ENCODE measurements around the gene BHLHA15. TPM values are rescaled to one million over a fixed set of nuclear protein-coding genes. Genes with fewer than 3 reads are reported as not detected.
A peak's percentile ranks its signal among the peaks of the same experiment; 100 is the strongest.

Gene BHLHA15
- total and polyA plus RNA-seq, 9 of the 15 experiments (the other 6 are each of a cell fraction or from before 2014, with no cell fraction given) = 0.22 to 2.0 (median 1.1) TPM; not detected in 4

DNA sequence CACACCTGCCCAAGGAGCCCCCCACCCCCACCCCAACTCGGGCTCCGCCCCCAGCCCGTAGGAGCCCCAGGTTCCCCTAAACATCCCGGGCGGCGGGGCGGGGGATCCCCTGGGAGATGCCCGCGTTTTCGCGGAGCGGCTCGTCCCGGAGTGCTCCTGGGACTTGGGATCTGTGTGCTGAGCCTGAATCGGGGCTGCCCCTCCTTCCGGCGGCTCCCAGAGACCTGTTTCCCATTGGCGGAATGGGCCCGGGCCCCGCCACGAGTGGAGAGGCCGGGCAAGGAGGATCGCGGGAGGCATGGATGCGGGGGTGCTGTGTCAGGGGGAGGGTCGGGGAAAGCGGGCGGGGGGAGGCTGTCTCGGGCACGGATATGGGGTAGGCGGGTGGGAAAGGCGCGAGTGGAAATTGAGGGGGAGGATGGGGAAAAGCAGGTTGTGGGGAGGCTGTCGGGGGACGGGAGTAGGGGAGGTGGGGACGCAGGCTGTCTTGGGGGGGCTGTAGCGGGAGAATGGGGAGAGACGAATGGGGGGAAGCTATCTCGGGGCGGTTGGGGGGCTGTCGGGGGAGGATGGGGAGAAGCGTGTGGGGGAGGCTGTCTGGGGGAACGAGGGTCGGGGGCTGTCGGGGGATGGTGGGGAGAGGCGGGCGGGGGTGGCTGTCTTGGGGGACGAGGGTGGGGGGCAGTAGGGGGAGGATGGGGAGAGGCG is 572 bp upstream of the BHLHA15 start:
- no peak overlapping the region for H3K9ac ChIP-seq (ENCODE audit: insufficient read depth in 1 of 2, low read depth in 2 of 2, low read length in 2 of 2)
- intact Hi-C loops (cut with micrococcal nuclease) = no loop called here
- no peak overlapping the region for H2AFZ ChIP-seq (ENCODE audit: low read depth, low read length)
- in situ Hi-C loops (cut with MboI) = no loop called here
- peaks cover 22% of the 10 kb centered on the region; the same call in 1 of the 3 replicates for H3K36me3 ChIP-seq (ENCODE audit: control insufficient read depth, insufficient read depth, low read length)
- POLR2A ChIA-PET = no interaction called here
- 91% methylated on average over 23 of the region's 49 CpGs for WGBS (ENCODE audit: insufficient coverage, low coverage, missing lambda C conversion rate)
- no peaks in the 10 kb centered on the region for H3K79me2 ChIP-seq (ENCODE audit: control insufficient read depth, insufficient read depth, low read length)
- CTCF ChIA-PET (ENCODE audit: low intra/inter-chr PET ratio) = no interaction called here
- no peak for TF ChIP-seq BCL6 (CRISPR knock-in tag; IDR thresholded peaks at IDR 0.05)
- peak; percentile 47; the same call in 1 of the 2 replicates for TF ChIP-seq POLR2G (IDR thresholded peaks at IDR 0.05; ENCODE audit: low read depth, low read length)
- H4K20me1 ChIP-seq (replicated peaks; ENCODE audit: control insufficient read depth, insufficient read depth, low read length) = peaks cover 9% of the 10 kb centered on the region
- H3K4me3 ChIP-seq = no peak overlapping the region
- no peaks in the 10 kb centered on the region for H3K9me1 ChIP-seq (ENCODE audit: control insufficient read depth, insufficient read depth, low read length)
- no peak for FAIRE-seq
- BruUV-seq (replicated peaks) = no TSS peak
- peaks cover 10 to 19% of the 10 kb centered on the region in 2 experiments; a peak in 4 of 5 replicates for H3K27me3 ChIP-seq (ENCODE audit: control insufficient read depth in 2 of 2, insufficient read depth in 2 of 2, low read length in 2 of 2)
- ATAC-seq = no peak
- H3K4me1 ChIP-seq (replicated peaks in 1 of 2; ENCODE audit: control insufficient read depth in 2 of 2, insufficient read depth in 2 of 2, low read length in 2 of 2) = peaks cover 0 to 37% of the 10 kb centered on the region in 2 experiments; a peak in 3 of 5 replicates
- DNase-seq (ENCODE audit: extremely low read depth in 1 of 4, low spot score in 3 of 4) = no peak
- no peak overlapping the region for H3K27ac ChIP-seq (ENCODE audit: extremely low read depth, low read depth, low read length)
- no peak overlapping the region for H3K4me2 ChIP-seq (ENCODE audit: insufficient read depth, low read length)
- H3K9me3 ChIP-seq (replicated peaks; ENCODE audit: control insufficient read depth, insufficient read depth, low read depth, low read length) = no peaks in the 10 kb centered on the region

Measured in K562 (cell line).